Muscle layer of duodenum (tissue), 2 donors: ENCODE measurements around the gene CHID1.

Experiments
- H3K27ac ChIP-seq: one replicate; pipeline ENCODE4 v1.7.0; 2013; ENCODE audit warnings: mild to moderate bottlenecking, low read length
- H3K27me3 ChIP-seq: one replicate; pipeline ENCODE4 v1.7.0; 2013; ENCODE audit warnings: low read depth, mild to moderate bottlenecking, control low read depth, low read length
- H3K36me3 ChIP-seq, 2 donors: one replicate each; pipeline ENCODE4 v1.7.0; 2013; ENCODE audit warnings: low read length in 2 of 2, control low read depth in 1 of 2, mild to moderate bottlenecking in 1 of 2; ENCODE audit not compliant: insufficient read depth in 2 of 2, control insufficient read depth in 1 of 2
- H3K4me1 ChIP-seq, 2 donors: one replicate each; pipeline ENCODE4 v1.7.0; 2013; ENCODE audit warnings: low read length in 2 of 2, mild to moderate bottlenecking in 2 of 2, control low read depth in 1 of 2, moderate library complexity in 1 of 2; ENCODE audit not compliant: insufficient read depth in 2 of 2, control insufficient read depth in 1 of 2
- H3K4me3 ChIP-seq, 2 donors: one replicate each; pipeline ENCODE4 v1.7.0; 2013; ENCODE audit warnings: low read length in 2 of 2, low read depth in 1 of 2, mild to moderate bottlenecking in 1 of 2
- H3K9me3 ChIP-seq, 2 donors: one replicate each; pipeline ENCODE4 v1.7.0; 2013; ENCODE audit warnings: low read length in 2 of 2, control low read depth in 1 of 2, mild to moderate bottlenecking in 1 of 2; ENCODE audit not compliant: control insufficient read depth in 1 of 2
- donor health status: healthy.

CHID1 gene

GRCh38 chr11:850775-851763 lies 59.5 kb downstream of the CHID1 start:
- Histone ChIP-seq H3K27me3 (no peaks in the 10 kb centered on the region), H3K4me1 (peaks cover 0 to 32% of the 10 kb centered on the region in 2 donors), H3K9me3 (no peaks in the 10 kb centered on the region), H3K36me3 (no peaks in the 10 kb centered on the region), H3K27ac (no peak overlapping the region), H3K4me3 (no peak overlapping the region)

- Histone ChIP-seq H3K27me3 (no peaks in the 10 kb centered on the region), H3K4me3 (peak overlapping the region in 1 of 2 donors; percentile 44), H3K27ac (no peak overlapping the region), H3K4me1 (peaks cover 0 to 41% of the 10 kb centered on the region in 2 donors), H3K9me3 (no peaks in the 10 kb centered on the region), H3K36me3 (no peaks in the 10 kb centered on the region)
Measured at GRCh38 chr11:849951-850774, 60.4 kb downstream of the CHID1 start.

- Histone ChIP-seq H3K4me1 (peaks cover 3 to 50% of the 10 kb centered on the region in 2 donors), H3K9me3 (no peaks in the 10 kb centered on the region), H3K36me3 (no peaks in the 10 kb centered on the region), H3K4me3 (peak overlapping the region in 1 of 2 donors; percentile 67), H3K27ac (no peak overlapping the region), H3K27me3 (no peaks in the 10 kb centered on the region)
Measured at GRCh38 chr11:849104-849824, 61.3 kb downstream of the CHID1 start.

GRCh38 chr11:848380-848931 lies 62.2 kb downstream of the CHID1 start:
- Histone ChIP-seq H3K9me3 (no peaks in the 10 kb centered on the region), H3K27ac (no peak overlapping the region), H3K4me3 (peak overlapping the region in 1 of 2 donors; percentile 67), H3K27me3 (no peaks in the 10 kb centered on the region), H3K36me3 (no peaks in the 10 kb centered on the region), H3K4me1 (peaks cover 3 to 57% of the 10 kb centered on the region in 2 donors)

GRCh38 chr11:847876-848275 lies 62.7 kb downstream of the CHID1 start:
- H3K27me3 ChIP-seq = no peaks in the 10 kb centered on the region
- no peaks in the 10 kb centered on the region for H3K9me3 ChIP-seq
- H3K36me3 ChIP-seq = no peaks in the 10 kb centered on the region
- no peak overlapping the region for H3K27ac ChIP-seq
- H3K4me1 ChIP-seq = peaks cover 3 to 61% of the 10 kb centered on the region in 2 donors
- no peak overlapping the region for H3K4me3 ChIP-seq

GRCh38 chr11:846496-847098 lies 64.0 kb downstream of the CHID1 start:
- Histone ChIP-seq H3K27me3 (no peaks in the 10 kb centered on the region), H3K36me3 (no peaks in the 10 kb centered on the region), H3K9me3 (no peaks in the 10 kb centered on the region), H3K4me1 (peaks cover 3 to 61% of the 10 kb centered on the region in 2 donors), H3K27ac (no peak overlapping the region), H3K4me3 (no peak overlapping the region)

DNA sequence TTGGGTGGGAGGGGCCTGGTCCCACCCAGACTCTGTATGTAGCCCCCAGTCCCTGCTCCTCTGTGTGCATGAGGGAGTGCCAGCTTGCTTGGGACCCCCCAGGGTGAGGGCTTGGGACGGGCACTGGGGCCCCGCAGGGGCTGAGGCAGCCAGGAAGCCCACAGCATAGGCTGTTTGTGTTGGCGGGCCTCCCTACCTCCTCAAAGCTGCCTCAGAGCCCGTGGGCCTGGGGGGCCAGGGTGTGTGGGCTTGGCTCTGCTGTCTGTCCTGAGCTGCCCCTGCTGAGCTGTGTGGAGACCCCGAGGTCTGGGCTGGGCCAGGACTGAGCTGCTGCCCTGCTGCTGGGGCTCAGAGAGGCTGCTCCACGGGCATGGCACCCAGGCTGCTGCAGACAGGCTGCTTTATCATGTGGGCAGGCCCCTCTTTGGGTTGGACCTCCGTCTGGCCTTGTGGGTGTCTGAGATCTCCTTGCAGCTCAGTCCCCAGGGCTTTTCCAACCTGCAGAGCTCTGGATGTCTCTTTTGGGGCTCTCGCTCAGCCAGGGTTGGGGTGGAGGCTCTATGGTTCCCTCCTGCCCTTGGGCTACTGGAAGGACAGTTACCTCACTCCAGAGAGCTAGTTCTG lies 64.6 kb downstream of the CHID1 start:
- Histone ChIP-seq H3K4me3 (no peak overlapping the region), H3K9me3 (no peaks in the 10 kb centered on the region), H3K4me1 (peaks cover 7 to 61% of the 10 kb centered on the region in 2 donors), H3K27me3 (no peaks in the 10 kb centered on the region), H3K36me3 (no peaks in the 10 kb centered on the region), H3K27ac (no peak overlapping the region)

GRCh38 chr11:844693-845644 lies 65.6 kb downstream of the CHID1 start:
- H3K4me1 ChIP-seq = peaks cover 11 to 61% of the 10 kb centered on the region in 2 donors
- peak overlapping the region; percentile 10 to 26 for H3K4me3 ChIP-seq
- no peaks in the 10 kb centered on the region for H3K27me3 ChIP-seq
- H3K36me3 ChIP-seq = peaks cover 2 to 8% of the 10 kb centered on the region in 2 donors
- no peak overlapping the region for H3K27ac ChIP-seq
- H3K9me3 ChIP-seq = no peaks in the 10 kb centered on the region

GRCh38 chr11:843818-844692 lies 66.6 kb downstream of the CHID1 start:
- H3K9me3 ChIP-seq = no peaks in the 10 kb centered on the region
- peak overlapping the region; percentile 45 for H3K27ac ChIP-seq
- H3K27me3 ChIP-seq = no peaks in the 10 kb centered on the region
- peaks cover 11 to 59% of the 10 kb centered on the region in 2 donors for H3K4me1 ChIP-seq
- peak overlapping the region; percentile 59 to 99 for H3K4me3 ChIP-seq
- H3K36me3 ChIP-seq = peaks cover 7 to 18% of the 10 kb centered on the region in 2 donors
